Measurements from ENCODE around the gene SMARCA2. TPM values are rescaled to one million over a fixed set of nuclear protein-coding genes. Genes with fewer than 3 reads are reported as not detected.
A peak's percentile ranks its signal among the peaks of the same experiment; 100 is the strongest.

The SMARCA2 gene
- total RNA-seq, 1 experiment from 2014 or later: 27.9 TPM

DNA sequence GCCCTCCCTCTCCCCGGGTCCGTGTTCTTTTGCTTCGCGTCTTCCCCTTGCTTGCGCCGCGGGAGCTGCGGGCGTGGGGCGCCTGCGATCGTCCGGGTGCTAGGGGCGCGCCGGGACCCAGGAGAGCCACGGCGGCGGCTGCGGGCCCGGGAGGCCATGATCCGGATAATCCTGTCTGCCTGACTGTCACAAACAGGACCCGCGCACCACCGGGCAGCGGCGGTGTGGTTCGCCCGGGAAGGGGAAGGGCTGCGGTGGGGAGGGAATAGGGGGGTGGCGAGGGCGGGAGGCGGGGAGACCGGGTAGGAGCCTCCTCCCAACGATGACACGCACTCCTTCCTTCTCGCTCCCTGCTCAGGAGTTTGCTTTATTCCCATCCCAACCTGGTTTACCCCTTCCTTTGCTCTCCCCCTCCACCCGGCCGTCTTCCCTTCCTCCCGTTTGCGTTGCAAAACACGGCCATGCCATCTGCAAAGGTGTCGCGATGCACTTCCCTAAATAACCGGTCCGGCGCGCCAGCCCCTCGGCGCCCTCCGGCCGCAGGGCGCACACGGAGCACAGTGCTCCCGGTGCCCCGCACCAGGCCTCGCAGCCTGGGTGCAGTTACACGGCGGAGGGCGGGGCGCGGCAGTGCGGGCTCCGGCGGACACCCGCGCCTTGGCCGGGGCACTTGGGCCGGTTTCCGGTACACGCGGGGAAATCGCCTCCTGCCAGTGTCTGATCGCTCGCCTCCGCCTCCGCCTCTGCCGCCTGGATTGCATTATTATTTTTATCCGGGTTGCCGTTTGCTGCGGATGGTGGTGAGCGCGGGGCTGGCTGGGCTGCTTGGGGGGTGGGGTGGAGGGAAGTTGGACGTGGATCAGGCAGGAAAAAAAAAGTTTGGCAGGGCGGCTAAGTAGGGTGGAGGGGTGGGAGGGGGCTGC, 1.5 kb downstream of the SMARCA2 start:
- Histone ChIP-seq H3K9me2 (replicated peaks; ENCODE audit: low read length) (no peaks in the 10 kb centered on the region), H4K20me1 (ENCODE audit: low read length) (no peaks in the 10 kb centered on the region), H3K36me3 (ENCODE audit: low read depth, low read length) (no peaks in the 10 kb centered on the region), H3K79me2 (ENCODE audit: low read length) (peaks cover 41% of the 10 kb centered on the region), H3K9me3 (ENCODE audit: low read length) (no peaks in the 10 kb centered on the region), H3K9ac (ENCODE audit: low read length) (peak overlapping the region; percentile 73), H3K4me3 (ENCODE audit: low read length) (peak overlapping the region; percentile 84), H3K4me2 (ENCODE audit: low read length) (peak overlapping the region; percentile 97), H3K4me1 (ENCODE audit: insufficient read depth, low read length) (peaks cover 16% of the 10 kb centered on the region), H3K27ac (ENCODE audit: low read length) (peak overlapping the region; percentile 36), H2AFZ (ENCODE audit: low read length) (peak overlapping the region; percentile 93), H3F3A (ENCODE audit: low read length, unreplicated experiment) (no peaks in the 10 kb centered on the region), H3K27me3 (ENCODE audit: low read length) (no peaks in the 10 kb centered on the region)
- BruUV-seq (replicated peaks): no TSS peak
- ATAC-seq (peak; percentile 18), DNase-seq (peak; percentile 58)
- TF ChIP-seq, protein P1, sequence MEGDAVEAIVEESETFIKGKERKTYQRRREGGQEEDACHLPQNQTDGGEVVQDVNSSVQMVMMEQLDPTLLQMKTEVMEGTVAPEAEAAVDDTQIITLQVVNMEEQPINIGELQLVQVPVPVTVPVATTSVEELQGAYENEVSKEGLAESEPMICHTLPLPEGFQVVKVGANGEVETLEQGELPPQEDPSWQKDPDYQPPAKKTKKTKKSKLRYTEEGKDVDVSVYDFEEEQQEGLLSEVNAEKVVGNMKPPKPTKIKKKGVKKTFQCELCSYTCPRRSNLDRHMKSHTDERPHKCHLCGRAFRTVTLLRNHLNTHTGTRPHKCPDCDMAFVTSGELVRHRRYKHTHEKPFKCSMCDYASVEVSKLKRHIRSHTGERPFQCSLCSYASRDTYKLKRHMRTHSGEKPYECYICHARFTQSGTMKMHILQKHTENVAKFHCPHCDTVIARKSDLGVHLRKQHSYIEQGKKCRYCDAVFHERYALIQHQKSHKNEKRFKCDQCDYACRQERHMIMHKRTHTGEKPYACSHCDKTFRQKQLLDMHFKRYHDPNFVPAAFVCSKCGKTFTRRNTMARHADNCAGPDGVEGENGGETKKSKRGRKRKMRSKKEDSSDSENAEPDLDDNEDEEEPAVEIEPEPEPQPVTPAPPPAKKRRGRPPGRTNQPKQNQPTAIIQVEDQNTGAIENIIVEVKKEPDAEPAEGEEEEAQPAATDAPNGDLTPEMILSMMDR (conservative IDR thresholded peaks at IDR 0.05; ENCODE audit: low read depth, low read length): no peak
- TF ChIP-seq EZH2phosphoT487 (IDR thresholded peaks at IDR 0.05; ENCODE audit: borderline replicate concordance, low read length): no peak
- ChIA-PET CTCF (no interaction called here), POLR2A (ENCODE audit: unreplicated experiment) (no interaction called here)
- intact Hi-C loops (cut with micrococcal nuclease): loop anchor here (5.0 to 10.0 kb wide), 2 partner anchors 138 to 914 kb away; no protein-coding TSS in a partner anchor

DNA sequence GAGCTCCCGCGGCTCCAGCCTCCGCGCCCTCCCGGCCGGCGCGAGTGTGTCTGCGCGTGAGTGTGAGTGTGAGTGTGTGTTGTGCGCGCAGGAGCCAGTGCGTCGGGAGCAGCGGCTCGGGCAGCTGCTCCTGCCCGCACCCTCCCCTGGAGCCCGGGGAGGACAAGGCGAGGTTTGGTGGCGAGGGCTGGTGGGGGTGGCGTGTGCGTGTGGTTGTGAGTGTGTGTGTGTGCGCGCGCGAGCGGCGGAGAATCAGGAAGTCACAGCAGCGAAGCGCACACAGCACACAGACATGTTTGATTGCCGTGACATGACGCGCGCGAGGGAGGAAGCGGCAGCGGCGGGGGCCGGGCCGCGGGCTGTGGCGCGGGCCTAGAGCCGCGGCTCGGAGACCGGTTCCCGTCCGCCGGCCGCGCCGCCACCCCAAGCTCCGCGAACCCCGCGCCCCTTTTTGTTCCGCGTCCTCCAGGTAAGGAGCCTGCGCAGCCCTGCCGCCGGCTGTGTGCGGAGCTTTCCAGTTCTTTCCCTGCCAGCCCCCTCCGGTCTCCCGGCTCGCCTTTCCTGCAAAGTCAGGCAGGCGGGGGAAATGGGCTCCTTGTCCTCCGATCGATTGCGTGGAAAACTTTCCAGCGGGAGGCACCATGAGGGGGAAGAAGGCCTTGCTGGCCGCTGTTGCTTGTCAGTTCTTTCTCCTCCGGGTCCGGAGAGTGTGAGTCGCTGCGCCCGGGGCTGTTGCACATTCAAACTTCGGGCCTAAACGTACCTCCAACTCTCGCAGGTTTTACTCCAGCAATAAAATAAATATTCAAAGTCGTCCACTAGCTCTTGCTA, 2.4 kb downstream of the SMARCA2 start:
- ChIA-PET POLR2A (ENCODE audit: unreplicated experiment) (no interaction called here), CTCF (no interaction called here)
- Histone ChIP-seq H3K4me2 (ENCODE audit: low read length) (peak overlapping the region; percentile 97), H3K9me3 (ENCODE audit: low read length) (no peaks in the 10 kb centered on the region), H4K20me1 (ENCODE audit: low read length) (no peaks in the 10 kb centered on the region), H3K9ac (ENCODE audit: low read length) (peak overlapping the region; percentile 73), H3F3A (ENCODE audit: low read length, unreplicated experiment) (no peaks in the 10 kb centered on the region), H3K27me3 (ENCODE audit: low read length) (no peaks in the 10 kb centered on the region), H3K36me3 (ENCODE audit: low read depth, low read length) (no peaks in the 10 kb centered on the region), H3K4me3 (ENCODE audit: low read length) (peak overlapping the region; percentile 84), H3K79me2 (ENCODE audit: low read length) (peaks cover 45% of the 10 kb centered on the region), H3K27ac (ENCODE audit: low read length) (peak overlapping the region; percentile 36), H2AFZ (ENCODE audit: low read length) (peak overlapping the region; percentile 93), H3K4me1 (ENCODE audit: insufficient read depth, low read length) (peaks cover 16% of the 10 kb centered on the region), H3K9me2 (replicated peaks; ENCODE audit: low read length) (no peaks in the 10 kb centered on the region)
- DNase-seq (peak; percentile 47), ATAC-seq (peak; percentile 4)
- no TSS peak for BruUV-seq (replicated peaks)
- intact Hi-C loops (cut with micrococcal nuclease): loop anchor here (5.0 to 10.0 kb wide), 2 partner anchors 137 to 915 kb away; no protein-coding TSS in a partner anchor
- TF ChIP-seq EZH2 (IDR thresholded peaks at IDR 0.05; ENCODE audit: low read length, unreplicated experiment) (no peak), EZH2phosphoT487 (IDR thresholded peaks at IDR 0.05; ENCODE audit: borderline replicate concordance, low read length) (no peak)
- TF ChIP-seq, protein P1 (conservative IDR thresholded peaks at IDR 0.05; ENCODE audit: low read depth, low read length): no peak

Measured in PC-3 (cell line).